GM23338 (cell line): ENCODE results near the gene PHLPP2. TPM values are rescaled to one million over a fixed set of nuclear protein-coding genes. Genes with fewer than 3 reads are reported as not detected.

Experiments
- ATAC-seq: fragments of 200-7000 bp; cut with Tn5 transposase; 3 replicates; pipeline ENCODE4 v1.9.1; 2020
- DNase-seq: peaks from one replicate; pipeline ENCODE4 v3.0.0-alpha.2; 2015; ENCODE audit warnings: low spot score
- H2AFZ ChIP-seq: fragments of 200-600 bp; sonication (generic); 2 replicates; pipeline ENCODE4 v1.8.0; 2016; ENCODE audit warnings: antibody characterized with exemption, mild to moderate bottlenecking, moderate library complexity
- H3F3A ChIP-seq: fragments of 200-600 bp; sonication (generic); replicated peaks from 2 replicates; pipeline ENCODE4 v1.8.0; 2017; ENCODE audit warnings: antibody characterized with exemption, mixed run types, low read depth
- H3K27ac ChIP-seq: fragments of 200-600 bp; sonication (generic); 2 replicates; pipeline ENCODE4 v1.6.1; 2016; ENCODE audit warnings: low read depth
- H3K27me3 ChIP-seq: fragments of 200-600 bp; sonication (generic); 2 replicates; pipeline ENCODE4 v1.8.0; 2016; ENCODE audit warnings: mild to moderate bottlenecking, mixed run types, moderate library complexity; ENCODE audit not compliant: insufficient read depth
- H3K36me3 ChIP-seq: fragments of 200-600 bp; sonication (generic); 2 replicates; pipeline ENCODE4 v1.8.0; 2016; ENCODE audit warnings: mild to moderate bottlenecking; ENCODE audit not compliant: insufficient read depth
- H3K4me1 ChIP-seq: fragments of 200-600 bp; sonication (generic); 2 replicates; pipeline ENCODE4 v1.8.0; 2016; ENCODE audit warnings: mild to moderate bottlenecking, moderate library complexity; ENCODE audit not compliant: insufficient read depth
- H3K4me2 ChIP-seq: fragments of 200-600 bp; sonication (generic); 2 replicates; pipeline ENCODE4 v1.7.1; 2017; ENCODE audit warnings: mixed run types
- H3K4me3 ChIP-seq: fragments of 200-600 bp; sonication (generic); 2 replicates; pipeline ENCODE4 v1.6.1; 2016; ENCODE audit warnings: mixed run types
- H3K79me2 ChIP-seq: fragments of 200-600 bp; sonication (generic); replicated peaks from 2 replicates; pipeline ENCODE4 v1.8.0; 2017; ENCODE audit warnings: mild to moderate bottlenecking; ENCODE audit not compliant: insufficient read depth
- H3K9me2 ChIP-seq: fragments of 200-600 bp; sonication (generic); 2 replicates; pipeline ENCODE4 v1.8.0; 2017; ENCODE audit not compliant: insufficient read depth
- H4K20me1 ChIP-seq: fragments of 200-600 bp; sonication (generic); replicated peaks from 2 replicates; pipeline ENCODE4 v1.8.0; 2017; ENCODE audit warnings: mild to moderate bottlenecking; ENCODE audit not compliant: insufficient read depth
- H3K27ac Mint-ChIP-seq: 2 replicates; pipeline ENCODE4 v1.8.0; 2020; ENCODE audit warnings: inconsistent platforms, mild to moderate bottlenecking, moderate library complexity, mixed read lengths
- H3K27me3 Mint-ChIP-seq: 3 replicates; pipeline ENCODE4 v1.8.0; 2022; ENCODE audit warnings: low read depth, mild to moderate bottlenecking, moderate library complexity, mixed read lengths, inconsistent platforms; ENCODE audit not compliant: insufficient read depth, poor library complexity
- H3K36me3 Mint-ChIP-seq: 3 replicates; pipeline ENCODE4 v1.8.0; 2021; ENCODE audit warnings: low read depth, mild to moderate bottlenecking, inconsistent platforms, moderate library complexity, mixed read lengths
- H3K4me1 Mint-ChIP-seq: 3 replicates; pipeline ENCODE4 v1.8.0; 2020; ENCODE audit warnings: mild to moderate bottlenecking, inconsistent platforms, mixed read lengths
- H3K4me3 Mint-ChIP-seq: 3 replicates; pipeline ENCODE4 v1.8.0; 2021; ENCODE audit warnings: moderate library complexity, mild to moderate bottlenecking, inconsistent platforms, mixed read lengths
- H3K9me3 Mint-ChIP-seq: 3 replicates; pipeline ENCODE4 v1.8.0; 2020; ENCODE audit warnings: moderate library complexity, mild to moderate bottlenecking, inconsistent platforms, mixed read lengths
- CREB1 ChIP-seq: fragments of 250-450 bp; sonication (Bioruptor Pico); IDR thresholded peaks from 2 replicates; pipeline ENCODE4 v1.5.0; 2020; ENCODE audit warnings: low read depth, mild to moderate bottlenecking, moderate library complexity
- EZH2 ChIP-seq: fragments of 200-600 bp; sonication (generic); IDR thresholded peaks from one replicate; pipeline ENCODE4 v1.8.0; 2017; ENCODE audit warnings: antibody characterized with exemption, mild to moderate bottlenecking, low read depth; ENCODE audit not compliant: unreplicated experiment
- EZH2phosphoT487 ChIP-seq: fragments of 200-600 bp; sonication (generic); IDR thresholded peaks from one replicate; pipeline ENCODE4 v1.8.1; 2018; ENCODE audit warnings: antibody characterized with exemption; ENCODE audit not compliant: unreplicated experiment
- JUNB ChIP-seq: IDR thresholded peaks from one replicate; pipeline ENCODE4 v1.6.1; 2016; ENCODE audit warnings: antibody characterized with exemption; ENCODE audit not compliant: unreplicated experiment
- NANOG ChIP-seq: IDR thresholded peaks from 2 replicates; pipeline ENCODE4 v1.6.1; 2016; ENCODE audit warnings: antibody characterized with exemption, borderline replicate concordance
- POLR2AphosphoS5 ChIP-seq: IDR thresholded peaks from 2 replicates; pipeline ENCODE4 v1.6.1; 2016; ENCODE audit warnings: antibody characterized with exemption, low read depth
- STAT1 ChIP-seq: IDR thresholded peaks from one replicate; pipeline ENCODE4 v1.6.1; 2016; ENCODE audit warnings: antibody characterized with exemption; ENCODE audit not compliant: unreplicated experiment
- ZNF114 ChIP-seq: fragments of 250-450 bp; sonication (Bioruptor Pico); IDR thresholded peaks from 2 replicates; pipeline ENCODE4 v1.5.0; 2020; ENCODE audit warnings: mild to moderate bottlenecking, moderate library complexity
- ZNF331 ChIP-seq: fragments of 250-450 bp; sonication (Bioruptor Pico); IDR thresholded peaks from 2 replicates; pipeline ENCODE4 v1.5.0; 2020; ENCODE audit warnings: low read depth, mild to moderate bottlenecking, moderate library complexity
- polyA plus RNA-seq: library from polyadenylated mRNA; unstranded; fragments of >200 nt; fragmentation: Nextera tagmentation; extraction: Ambion mirVana; gene quantifications from 2 replicates; pipeline ENCODE4 v1.2.1, GENCODE V29; 2016
- total RNA-seq: library from RNA; depleted of rRNA; stranded (reverse); fragments of >200 nt; shearing (Covaris generic); gene quantifications from 2 replicates; pipeline ENCODE4 v1.2.3, GENCODE V29; 2014
- TF ChIP-seq, protein P1 (sequence below), 2 experiments: fragments of 200-600 bp in 1 of 2; sonication (generic) in 1 of 2; conservative IDR thresholded peaks; 2 replicates each; pipeline versions ENCODE4 v1.5.1 to v1.6.1; 2016 to 2017; ENCODE audit warnings: antibody characterized with exemption in 2 of 2, low read depth in 2 of 2, mild to moderate bottlenecking in 2 of 2, moderate library complexity in 1 of 2
- TF ChIP-seq, protein P2 (sequence below): IDR thresholded peaks from one replicate; pipeline ENCODE4 v1.6.1; 2018; ENCODE audit warnings: antibody characterized with exemption; ENCODE audit not compliant: unreplicated experiment
- TF ChIP-seq, protein P3 (sequence below): fragments of 250-450 bp; sonication (Bioruptor Pico); IDR thresholded peaks from 2 replicates; pipeline ENCODE4 v1.5.0; 2020; ENCODE audit warnings: mild to moderate bottlenecking, moderate library complexity
- TF ChIP-seq, protein P4 (sequence below): IDR thresholded peaks from 2 replicates; pipeline ENCODE4 v1.6.1; 2016; ENCODE audit warnings: antibody characterized with exemption

The PHLPP2 gene
- total and polyA plus RNA-seq, 2 experiments from 2014 or later, result 4.2 to 20.5 TPM

DNA sequence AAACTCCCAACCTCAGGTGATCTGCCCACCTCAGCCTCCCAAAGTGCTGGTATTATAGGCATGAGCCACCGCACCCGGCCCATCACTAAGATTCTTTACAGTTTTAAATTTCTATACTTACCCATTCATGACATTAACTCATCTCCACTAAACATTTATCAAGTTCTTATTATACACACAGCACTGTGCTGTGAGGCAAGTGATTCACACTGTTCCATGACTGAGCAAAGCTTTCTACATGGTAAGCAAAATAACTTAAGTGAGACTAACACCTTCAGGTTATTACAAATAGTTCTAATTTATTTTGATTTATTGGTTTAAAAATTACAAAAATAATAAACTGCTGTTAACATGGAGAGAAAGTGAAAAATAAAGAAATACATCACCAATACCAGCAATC is 65.0 kb downstream of the PHLPP2 start:
- Histone ChIP-seq H4K20me1 (peaks cover 3% of the 10 kb centered on the region; the same call in 1 of the 2 replicates), H3F3A (no peaks in the 10 kb centered on the region), H3K4me3 (no peak overlapping the region), H3K27me3 (no peaks in the 10 kb centered on the region), H3K9me2 (no peaks in the 10 kb centered on the region), H3K4me1 (no peaks in the 10 kb centered on the region), H3K36me3 (peaks cover 45% of the 10 kb centered on the region), H2AFZ (no peak overlapping the region), H3K27ac (no peak overlapping the region), H3K4me2 (no peak overlapping the region), H3K79me2 (no peaks in the 10 kb centered on the region)
- DNase-seq, result no peak
- TF ChIP-seq STAT1 (no peak), CREB1 (CRISPR knock-in tag) (no peak), NANOG (no peak), JUNB (no peak), ZNF331 (CRISPR knock-in tag) (no peak), EZH2 (no peak), POLR2AphosphoS5 (no peak), ZNF114 (CRISPR knock-in tag) (no peak), EZH2phosphoT487 (no peak)
- TF ChIP-seq, protein P1, sequence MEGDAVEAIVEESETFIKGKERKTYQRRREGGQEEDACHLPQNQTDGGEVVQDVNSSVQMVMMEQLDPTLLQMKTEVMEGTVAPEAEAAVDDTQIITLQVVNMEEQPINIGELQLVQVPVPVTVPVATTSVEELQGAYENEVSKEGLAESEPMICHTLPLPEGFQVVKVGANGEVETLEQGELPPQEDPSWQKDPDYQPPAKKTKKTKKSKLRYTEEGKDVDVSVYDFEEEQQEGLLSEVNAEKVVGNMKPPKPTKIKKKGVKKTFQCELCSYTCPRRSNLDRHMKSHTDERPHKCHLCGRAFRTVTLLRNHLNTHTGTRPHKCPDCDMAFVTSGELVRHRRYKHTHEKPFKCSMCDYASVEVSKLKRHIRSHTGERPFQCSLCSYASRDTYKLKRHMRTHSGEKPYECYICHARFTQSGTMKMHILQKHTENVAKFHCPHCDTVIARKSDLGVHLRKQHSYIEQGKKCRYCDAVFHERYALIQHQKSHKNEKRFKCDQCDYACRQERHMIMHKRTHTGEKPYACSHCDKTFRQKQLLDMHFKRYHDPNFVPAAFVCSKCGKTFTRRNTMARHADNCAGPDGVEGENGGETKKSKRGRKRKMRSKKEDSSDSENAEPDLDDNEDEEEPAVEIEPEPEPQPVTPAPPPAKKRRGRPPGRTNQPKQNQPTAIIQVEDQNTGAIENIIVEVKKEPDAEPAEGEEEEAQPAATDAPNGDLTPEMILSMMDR (conservative IDR thresholded peaks at IDR 0.05; ENCODE audit: low read depth in 2 of 2), result no peak
- TF ChIP-seq, protein P2, sequence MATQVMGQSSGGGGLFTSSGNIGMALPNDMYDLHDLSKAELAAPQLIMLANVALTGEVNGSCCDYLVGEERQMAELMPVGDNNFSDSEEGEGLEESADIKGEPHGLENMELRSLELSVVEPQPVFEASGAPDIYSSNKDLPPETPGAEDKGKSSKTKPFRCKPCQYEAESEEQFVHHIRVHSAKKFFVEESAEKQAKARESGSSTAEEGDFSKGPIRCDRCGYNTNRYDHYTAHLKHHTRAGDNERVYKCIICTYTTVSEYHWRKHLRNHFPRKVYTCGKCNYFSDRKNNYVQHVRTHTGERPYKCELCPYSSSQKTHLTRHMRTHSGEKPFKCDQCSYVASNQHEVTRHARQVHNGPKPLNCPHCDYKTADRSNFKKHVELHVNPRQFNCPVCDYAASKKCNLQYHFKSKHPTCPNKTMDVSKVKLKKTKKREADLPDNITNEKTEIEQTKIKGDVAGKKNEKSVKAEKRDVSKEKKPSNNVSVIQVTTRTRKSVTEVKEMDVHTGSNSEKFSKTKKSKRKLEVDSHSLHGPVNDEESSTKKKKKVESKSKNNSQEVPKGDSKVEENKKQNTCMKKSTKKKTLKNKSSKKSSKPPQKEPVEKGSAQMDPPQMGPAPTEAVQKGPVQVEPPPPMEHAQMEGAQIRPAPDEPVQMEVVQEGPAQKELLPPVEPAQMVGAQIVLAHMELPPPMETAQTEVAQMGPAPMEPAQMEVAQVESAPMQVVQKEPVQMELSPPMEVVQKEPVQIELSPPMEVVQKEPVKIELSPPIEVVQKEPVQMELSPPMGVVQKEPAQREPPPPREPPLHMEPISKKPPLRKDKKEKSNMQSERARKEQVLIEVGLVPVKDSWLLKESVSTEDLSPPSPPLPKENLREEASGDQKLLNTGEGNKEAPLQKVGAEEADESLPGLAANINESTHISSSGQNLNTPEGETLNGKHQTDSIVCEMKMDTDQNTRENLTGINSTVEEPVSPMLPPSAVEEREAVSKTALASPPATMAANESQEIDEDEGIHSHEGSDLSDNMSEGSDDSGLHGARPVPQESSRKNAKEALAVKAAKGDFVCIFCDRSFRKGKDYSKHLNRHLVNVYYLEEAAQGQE, result no peak
- TF ChIP-seq, protein P3, sequence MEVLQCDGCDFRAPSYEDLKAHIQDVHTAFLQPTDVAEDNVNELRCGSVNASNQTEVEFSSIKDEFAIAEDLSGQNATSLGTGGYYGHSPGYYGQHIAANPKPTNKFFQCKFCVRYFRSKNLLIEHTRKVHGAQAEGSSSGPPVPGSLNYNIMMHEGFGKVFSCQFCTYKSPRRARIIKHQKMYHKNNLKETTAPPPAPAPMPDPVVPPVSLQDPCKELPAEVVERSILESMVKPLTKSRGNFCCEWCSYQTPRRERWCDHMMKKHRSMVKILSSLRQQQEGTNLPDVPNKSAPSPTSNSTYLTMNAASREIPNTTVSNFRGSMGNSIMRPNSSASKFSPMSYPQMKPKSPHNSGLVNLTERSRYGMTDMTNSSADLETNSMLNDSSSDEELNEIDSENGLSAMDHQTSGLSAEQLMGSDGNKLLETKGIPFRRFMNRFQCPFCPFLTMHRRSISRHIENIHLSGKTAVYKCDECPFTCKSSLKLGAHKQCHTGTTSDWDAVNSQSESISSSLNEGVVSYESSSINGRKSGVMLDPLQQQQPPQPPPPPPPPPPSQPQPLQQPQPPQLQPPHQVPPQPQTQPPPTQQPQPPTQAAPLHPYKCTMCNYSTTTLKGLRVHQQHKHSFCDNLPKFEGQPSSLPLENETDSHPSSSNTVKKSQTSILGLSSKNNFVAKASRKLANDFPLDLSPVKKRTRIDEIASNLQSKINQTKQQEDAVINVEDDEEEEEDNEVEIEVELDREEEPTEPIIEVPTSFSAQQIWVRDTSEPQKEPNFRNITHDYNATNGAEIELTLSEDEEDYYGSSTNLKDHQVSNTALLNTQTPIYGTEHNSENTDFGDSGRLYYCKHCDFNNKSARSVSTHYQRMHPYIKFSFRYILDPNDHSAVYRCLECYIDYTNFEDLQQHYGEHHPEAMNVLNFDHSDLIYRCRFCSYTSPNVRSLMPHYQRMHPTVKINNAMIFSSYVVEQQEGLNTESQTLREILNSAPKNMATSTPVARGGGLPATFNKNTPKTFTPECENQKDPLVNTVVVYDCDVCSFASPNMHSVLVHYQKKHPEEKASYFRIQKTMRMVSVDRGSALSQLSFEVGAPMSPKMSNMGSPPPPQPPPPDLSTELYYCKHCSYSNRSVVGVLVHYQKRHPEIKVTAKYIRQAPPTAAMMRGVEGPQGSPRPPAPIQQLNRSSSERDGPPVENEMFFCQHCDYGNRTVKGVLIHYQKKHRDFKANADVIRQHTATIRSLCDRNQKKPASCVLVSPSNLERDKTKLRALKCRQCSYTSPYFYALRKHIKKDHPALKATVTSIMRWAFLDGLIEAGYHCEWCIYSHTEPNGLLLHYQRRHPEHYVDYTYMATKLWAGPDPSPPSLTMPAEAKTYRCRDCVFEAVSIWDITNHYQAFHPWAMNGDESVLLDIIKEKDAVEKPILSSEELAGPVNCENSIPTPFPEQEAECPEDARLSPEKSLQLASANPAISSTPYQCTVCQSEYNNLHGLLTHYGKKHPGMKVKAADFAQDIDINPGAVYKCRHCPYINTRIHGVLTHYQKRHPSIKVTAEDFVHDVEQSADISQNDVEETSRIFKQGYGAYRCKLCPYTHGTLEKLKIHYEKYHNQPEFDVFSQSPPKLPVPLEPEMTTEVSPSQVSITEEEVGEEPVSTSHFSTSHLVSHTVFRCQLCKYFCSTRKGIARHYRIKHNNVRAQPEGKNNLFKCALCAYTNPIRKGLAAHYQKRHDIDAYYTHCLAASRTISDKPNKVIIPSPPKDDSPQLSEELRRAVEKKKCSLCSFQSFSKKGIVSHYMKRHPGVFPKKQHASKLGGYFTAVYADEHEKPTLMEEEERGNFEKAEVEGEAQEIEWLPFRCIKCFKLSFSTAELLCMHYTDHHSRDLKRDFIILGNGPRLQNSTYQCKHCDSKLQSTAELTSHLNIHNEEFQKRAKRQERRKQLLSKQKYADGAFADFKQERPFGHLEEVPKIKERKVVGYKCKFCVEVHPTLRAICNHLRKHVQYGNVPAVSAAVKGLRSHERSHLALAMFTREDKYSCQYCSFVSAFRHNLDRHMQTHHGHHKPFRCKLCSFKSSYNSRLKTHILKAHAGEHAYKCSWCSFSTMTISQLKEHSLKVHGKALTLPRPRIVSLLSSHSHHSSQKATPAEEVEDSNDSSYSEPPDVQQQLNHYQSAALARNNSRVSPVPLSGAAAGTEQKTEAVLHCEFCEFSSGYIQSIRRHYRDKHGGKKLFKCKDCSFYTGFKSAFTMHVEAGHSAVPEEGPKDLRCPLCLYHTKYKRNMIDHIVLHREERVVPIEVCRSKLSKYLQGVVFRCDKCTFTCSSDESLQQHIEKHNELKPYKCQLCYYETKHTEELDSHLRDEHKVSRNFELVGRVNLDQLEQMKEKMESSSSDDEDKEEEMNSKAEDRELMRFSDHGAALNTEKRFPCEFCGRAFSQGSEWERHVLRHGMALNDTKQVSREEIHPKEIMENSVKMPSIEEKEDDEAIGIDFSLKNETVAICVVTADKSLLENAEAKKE, result no peak
- TF ChIP-seq, protein P4, sequence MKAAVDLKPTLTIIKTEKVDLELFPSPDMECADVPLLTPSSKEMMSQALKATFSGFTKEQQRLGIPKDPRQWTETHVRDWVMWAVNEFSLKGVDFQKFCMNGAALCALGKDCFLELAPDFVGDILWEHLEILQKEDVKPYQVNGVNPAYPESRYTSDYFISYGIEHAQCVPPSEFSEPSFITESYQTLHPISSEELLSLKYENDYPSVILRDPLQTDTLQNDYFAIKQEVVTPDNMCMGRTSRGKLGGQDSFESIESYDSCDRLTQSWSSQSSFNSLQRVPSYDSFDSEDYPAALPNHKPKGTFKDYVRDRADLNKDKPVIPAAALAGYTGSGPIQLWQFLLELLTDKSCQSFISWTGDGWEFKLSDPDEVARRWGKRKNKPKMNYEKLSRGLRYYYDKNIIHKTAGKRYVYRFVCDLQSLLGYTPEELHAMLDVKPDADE, result no peak
- Mint-ChIP-seq H3K4me1 (no peaks in the 10 kb centered on the region), H3K9me3 (no peaks in the 10 kb centered on the region), H3K27me3 (no peaks in the 10 kb centered on the region), H3K27ac (no peak overlapping the region), H3K4me3 (no peak overlapping the region), H3K36me3 (peaks cover 69% of the 10 kb centered on the region)
- no peak for ATAC-seq
